ENCODE measurements around the gene THRB.

THRB gene

GRCh38 chr3:24495326-24495994 is 810 bp upstream of the THRB start (continued):
- TF ChIP-seq, protein P1, sequence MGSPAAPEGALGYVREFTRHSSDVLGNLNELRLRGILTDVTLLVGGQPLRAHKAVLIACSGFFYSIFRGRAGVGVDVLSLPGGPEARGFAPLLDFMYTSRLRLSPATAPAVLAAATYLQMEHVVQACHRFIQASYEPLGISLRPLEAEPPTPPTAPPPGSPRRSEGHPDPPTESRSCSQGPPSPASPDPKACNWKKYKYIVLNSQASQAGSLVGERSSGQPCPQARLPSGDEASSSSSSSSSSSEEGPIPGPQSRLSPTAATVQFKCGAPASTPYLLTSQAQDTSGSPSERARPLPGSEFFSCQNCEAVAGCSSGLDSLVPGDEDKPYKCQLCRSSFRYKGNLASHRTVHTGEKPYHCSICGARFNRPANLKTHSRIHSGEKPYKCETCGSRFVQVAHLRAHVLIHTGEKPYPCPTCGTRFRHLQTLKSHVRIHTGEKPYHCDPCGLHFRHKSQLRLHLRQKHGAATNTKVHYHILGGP (tag by site-specific recombination; IDR thresholded peaks at IDR 0.05), result no peak
- TF ChIP-seq ZNF37A (tag by site-specific recombination; IDR thresholded peaks at IDR 0.05), result no peak
- peak; percentile 99 for TF ChIP-seq ZNF341 (tag by site-specific recombination; IDR thresholded peaks at IDR 0.05; ENCODE audit: low read depth)
- no peak for TF ChIP-seq ZNF830 (tag by site-specific recombination; IDR thresholded peaks at IDR 0.05; ENCODE audit: low read depth)
- TF ChIP-seq ZNF585B (tag by site-specific recombination; IDR thresholded peaks at IDR 0.05), result no peak
- no peak for TF ChIP-seq ZNF404 (tag by site-specific recombination; IDR thresholded peaks at IDR 0.05)
- TF ChIP-seq ZNF530 (tag by site-specific recombination; IDR thresholded peaks at IDR 0.05; ENCODE audit: low read depth), result no peak
- TF ChIP-seq ZSCAN5A (tag by site-specific recombination; IDR thresholded peaks at IDR 0.05), result no peak
- no peak for TF ChIP-seq ZBTB49 (tag by site-specific recombination; IDR thresholded peaks at IDR 0.05; ENCODE audit: low read depth)
- TF ChIP-seq GLI4 (tag by site-specific recombination; IDR thresholded peaks at IDR 0.05), result no peak
- no peak for TF ChIP-seq ZNF48 (tag by site-specific recombination; IDR thresholded peaks at IDR 0.05)
- TF ChIP-seq, protein P2, sequence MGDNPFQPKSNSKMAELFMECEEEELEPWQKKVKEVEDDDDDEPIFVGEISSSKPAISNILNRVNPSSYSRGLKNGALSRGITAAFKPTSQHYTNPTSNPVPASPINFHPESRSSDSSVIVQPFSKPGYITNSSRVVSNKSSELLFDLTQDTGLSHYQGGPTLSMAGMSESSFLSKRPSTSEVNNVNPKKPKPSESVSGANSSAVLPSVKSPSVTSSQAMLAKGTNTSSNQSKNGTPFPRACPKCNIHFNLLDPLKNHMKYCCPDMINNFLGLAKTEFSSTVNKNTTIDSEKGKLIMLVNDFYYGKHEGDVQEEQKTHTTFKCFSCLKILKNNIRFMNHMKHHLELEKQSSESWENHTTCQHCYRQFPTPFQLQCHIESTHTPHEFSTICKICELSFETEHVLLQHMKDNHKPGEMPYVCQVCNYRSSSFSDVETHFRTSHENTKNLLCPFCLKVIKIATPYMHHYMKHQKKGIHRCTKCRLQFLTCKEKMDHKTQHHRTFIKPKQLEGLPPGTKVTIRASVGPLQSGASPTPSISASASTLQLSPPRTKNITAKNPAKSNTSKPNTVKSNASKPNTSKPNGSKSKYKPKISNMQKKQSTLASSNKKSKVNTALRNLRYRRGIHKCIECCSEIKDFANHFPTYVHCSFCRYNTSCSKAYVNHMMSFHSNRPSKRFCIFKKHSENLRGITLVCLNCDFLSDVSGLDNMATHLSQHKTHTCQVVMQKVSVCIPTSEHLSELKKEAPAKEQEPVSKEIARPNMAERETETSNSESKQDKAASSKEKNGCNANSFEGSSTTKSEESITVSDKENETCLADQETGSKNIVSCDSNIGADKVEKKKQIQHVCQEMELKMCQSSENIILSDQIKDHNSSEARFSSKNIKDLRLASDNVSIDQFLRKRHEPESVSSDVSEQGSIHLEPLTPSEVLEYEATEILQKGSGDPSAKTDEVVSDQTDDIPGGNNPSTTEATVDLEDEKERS (tag by site-specific recombination; IDR thresholded peaks at IDR 0.05), result no peak
- TF ChIP-seq ZNF777 (tag by site-specific recombination; IDR thresholded peaks at IDR 0.05; ENCODE audit: borderline replicate concordance), result peak; percentile 74; the same call in 1 of the 2 replicates
- no peak; the same call in 1 of the 2 replicates for TF ChIP-seq ZSCAN30 (tag by site-specific recombination; IDR thresholded peaks at IDR 0.05)
- TF ChIP-seq ZNF2 (tag by site-specific recombination; IDR thresholded peaks at IDR 0.05), result peak; percentile 80
- TF ChIP-seq GLIS2 (tag by site-specific recombination; IDR thresholded peaks at IDR 0.05), result peak; percentile 77; the same call in 1 of the 2 replicates
- no peak for TF ChIP-seq ELK4 (IDR thresholded peaks at IDR 0.05; ENCODE audit: borderline replicate concordance, low read depth, low read length)
- TF ChIP-seq ZNF366 (tag by site-specific recombination; conservative IDR thresholded peaks at IDR 0.05), result peak; percentile 63; the same call in 1 of the 2 replicates
- TF ChIP-seq, protein P3, sequence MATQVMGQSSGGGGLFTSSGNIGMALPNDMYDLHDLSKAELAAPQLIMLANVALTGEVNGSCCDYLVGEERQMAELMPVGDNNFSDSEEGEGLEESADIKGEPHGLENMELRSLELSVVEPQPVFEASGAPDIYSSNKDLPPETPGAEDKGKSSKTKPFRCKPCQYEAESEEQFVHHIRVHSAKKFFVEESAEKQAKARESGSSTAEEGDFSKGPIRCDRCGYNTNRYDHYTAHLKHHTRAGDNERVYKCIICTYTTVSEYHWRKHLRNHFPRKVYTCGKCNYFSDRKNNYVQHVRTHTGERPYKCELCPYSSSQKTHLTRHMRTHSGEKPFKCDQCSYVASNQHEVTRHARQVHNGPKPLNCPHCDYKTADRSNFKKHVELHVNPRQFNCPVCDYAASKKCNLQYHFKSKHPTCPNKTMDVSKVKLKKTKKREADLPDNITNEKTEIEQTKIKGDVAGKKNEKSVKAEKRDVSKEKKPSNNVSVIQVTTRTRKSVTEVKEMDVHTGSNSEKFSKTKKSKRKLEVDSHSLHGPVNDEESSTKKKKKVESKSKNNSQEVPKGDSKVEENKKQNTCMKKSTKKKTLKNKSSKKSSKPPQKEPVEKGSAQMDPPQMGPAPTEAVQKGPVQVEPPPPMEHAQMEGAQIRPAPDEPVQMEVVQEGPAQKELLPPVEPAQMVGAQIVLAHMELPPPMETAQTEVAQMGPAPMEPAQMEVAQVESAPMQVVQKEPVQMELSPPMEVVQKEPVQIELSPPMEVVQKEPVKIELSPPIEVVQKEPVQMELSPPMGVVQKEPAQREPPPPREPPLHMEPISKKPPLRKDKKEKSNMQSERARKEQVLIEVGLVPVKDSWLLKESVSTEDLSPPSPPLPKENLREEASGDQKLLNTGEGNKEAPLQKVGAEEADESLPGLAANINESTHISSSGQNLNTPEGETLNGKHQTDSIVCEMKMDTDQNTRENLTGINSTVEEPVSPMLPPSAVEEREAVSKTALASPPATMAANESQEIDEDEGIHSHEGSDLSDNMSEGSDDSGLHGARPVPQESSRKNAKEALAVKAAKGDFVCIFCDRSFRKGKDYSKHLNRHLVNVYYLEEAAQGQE (tag by site-specific recombination; IDR thresholded peaks at IDR 0.05), result no peak
- no peak for TF ChIP-seq FEZF1 (tag by site-specific recombination; IDR thresholded peaks at IDR 0.05)
- no peak for TF ChIP-seq PRDM1 (tag by site-specific recombination; IDR thresholded peaks at IDR 0.05)
- TF ChIP-seq ZFP37 (tag by site-specific recombination; IDR thresholded peaks at IDR 0.05), result peak; percentile 40; the same call in 1 of the 2 replicates
- peak; percentile 67 for TF ChIP-seq GLIS1 (tag by site-specific recombination; IDR thresholded peaks at IDR 0.05)
- TF ChIP-seq ZNF157 (tag by site-specific recombination; IDR thresholded peaks at IDR 0.05), result no peak
- no peak for TF ChIP-seq RBAK (tag by site-specific recombination; IDR thresholded peaks at IDR 0.05)
- TF ChIP-seq ZNF350 (tag by site-specific recombination; IDR thresholded peaks at IDR 0.05), result no peak
- no peak for TF ChIP-seq ZNF274 (IDR thresholded peaks at IDR 0.05; ENCODE audit: low read length)
- no peak for TF ChIP-seq ZNF274 (tag by site-specific recombination; IDR thresholded peaks at IDR 0.05; ENCODE audit: borderline replicate concordance)
